HG03571 (cell line): Measurements from ENCODE around the gene F2RL2.

Source experiments
- ATAC-seq: cut with Tn5 transposase; IDR thresholded peaks from one replicate; pipeline ENCODE4 v1.9.1; 2021; ENCODE audit not compliant: unreplicated experiment

The F2RL2 gene

GRCh38 chr5:76622973-76623596, at the start of gene F2RL2:
F2RL2 (minus strand) TSS chr5:76623403; CDS start chr5:76623230, 173 bp downstream.
- no peak for ATAC-seq

DNA sequence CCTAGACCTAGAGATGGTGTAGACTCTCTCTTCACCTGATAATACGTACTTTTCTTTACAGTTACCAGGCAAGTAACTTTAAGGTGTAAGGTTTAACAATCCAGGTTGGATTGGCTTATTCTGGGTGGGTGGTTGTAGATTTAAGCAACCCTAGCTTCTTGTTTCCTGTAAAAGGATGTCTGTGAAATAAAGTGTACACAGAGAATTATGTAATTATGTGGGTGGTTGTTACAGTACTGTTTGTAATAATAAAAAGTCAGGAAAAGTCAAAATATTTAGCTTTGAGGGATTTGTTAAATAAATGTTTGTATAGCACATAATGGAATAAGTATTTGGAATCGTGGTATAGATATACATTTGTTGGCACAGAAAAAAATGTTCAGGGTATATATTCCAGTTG, 49.0 kb upstream of the F2RL2 start:
- no peak for ATAC-seq

DNA sequence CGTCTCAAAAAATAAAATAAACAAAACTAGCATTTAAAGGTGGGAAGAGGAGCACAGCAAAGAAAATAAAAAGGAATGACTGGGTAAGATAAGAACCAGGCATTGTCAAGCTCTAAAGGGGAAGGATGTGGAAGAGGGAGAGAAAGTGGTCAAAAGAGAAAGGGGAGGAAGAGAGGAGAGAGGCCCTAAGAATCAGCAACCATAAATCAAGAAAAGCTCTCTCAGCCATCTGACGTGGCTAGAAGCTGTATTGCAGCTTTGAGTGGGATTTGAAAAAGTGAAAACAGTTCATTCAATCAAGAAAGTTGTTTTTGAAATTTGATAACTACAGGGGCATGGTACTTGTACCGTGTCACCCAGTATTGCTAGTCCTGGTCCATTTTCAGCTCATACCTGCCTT, 47.3 kb upstream of the F2RL2 start:
- no peak for ATAC-seq

DNA sequence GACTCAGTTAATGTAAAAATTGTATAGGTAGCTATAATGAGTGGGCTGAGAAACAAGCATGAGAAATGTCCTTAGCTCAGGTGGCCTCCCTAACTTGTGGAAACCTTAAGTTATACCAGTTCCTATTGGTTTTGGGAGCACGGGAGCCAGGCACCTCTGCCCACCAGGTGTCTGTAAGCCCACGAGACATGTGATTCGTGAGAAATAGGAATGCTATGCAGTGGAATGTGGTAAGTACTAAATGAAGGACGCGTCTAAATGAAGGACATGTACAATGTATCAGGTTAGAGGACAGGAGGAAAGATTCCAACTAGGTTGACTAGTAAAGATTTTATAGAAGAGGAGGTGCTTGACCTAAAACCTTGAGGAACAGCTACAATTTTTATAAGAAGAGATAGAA, 46.0 kb upstream of the F2RL2 start:
- ATAC-seq = no peak

DNA sequence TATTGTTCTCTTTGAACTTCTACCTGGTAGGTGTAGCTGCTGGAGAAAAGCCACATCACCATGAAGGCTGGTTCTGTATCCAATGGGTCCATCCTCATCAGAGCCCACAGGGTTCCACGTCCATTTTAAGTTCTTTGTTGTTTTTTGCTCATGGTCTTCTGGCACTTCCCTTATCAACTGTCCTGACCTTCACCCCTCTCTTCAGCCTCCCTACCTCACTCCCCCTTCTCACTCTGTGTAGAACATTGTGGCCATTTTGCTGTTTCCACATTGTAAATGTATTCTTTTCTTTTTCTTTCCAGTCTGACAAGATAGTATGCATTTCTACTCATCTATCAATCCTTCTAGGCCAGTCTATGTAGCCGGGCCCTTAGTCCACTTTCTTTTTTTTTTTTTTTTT, 44.3 kb upstream of the F2RL2 start:
- ATAC-seq = no peak

DNA sequence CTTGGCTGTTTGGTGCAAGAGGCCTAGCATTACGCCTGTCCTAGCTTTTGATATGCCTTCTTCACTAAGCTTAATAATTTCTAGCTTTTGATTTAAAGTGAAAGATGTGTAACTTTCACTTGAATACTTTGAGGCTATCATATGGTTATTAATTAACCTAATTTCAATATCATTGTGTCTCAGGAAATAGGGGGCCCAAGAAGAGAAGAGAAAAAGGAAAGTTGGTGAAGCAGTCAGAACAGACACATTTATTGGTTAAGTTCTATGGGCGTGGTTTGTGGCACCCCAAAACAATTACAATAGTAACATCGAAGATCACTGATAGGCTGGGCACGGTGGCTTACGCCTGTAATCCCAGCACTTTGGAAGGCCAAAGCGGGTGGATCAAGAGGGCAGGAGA, 40.9 kb upstream of the F2RL2 start:
- peak; percentile 85 for ATAC-seq

GRCh38 chr5:76663573-76663972, 40.4 kb upstream of the F2RL2 start:
- ATAC-seq = no peak

- no peak for ATAC-seq
Observed at GRCh38 chr5:76662521-76662920, 39.3 kb upstream of the F2RL2 start.

GRCh38 chr5:76660360-76660759, 37.2 kb upstream of the F2RL2 start:
- no peak for ATAC-seq

DNA sequence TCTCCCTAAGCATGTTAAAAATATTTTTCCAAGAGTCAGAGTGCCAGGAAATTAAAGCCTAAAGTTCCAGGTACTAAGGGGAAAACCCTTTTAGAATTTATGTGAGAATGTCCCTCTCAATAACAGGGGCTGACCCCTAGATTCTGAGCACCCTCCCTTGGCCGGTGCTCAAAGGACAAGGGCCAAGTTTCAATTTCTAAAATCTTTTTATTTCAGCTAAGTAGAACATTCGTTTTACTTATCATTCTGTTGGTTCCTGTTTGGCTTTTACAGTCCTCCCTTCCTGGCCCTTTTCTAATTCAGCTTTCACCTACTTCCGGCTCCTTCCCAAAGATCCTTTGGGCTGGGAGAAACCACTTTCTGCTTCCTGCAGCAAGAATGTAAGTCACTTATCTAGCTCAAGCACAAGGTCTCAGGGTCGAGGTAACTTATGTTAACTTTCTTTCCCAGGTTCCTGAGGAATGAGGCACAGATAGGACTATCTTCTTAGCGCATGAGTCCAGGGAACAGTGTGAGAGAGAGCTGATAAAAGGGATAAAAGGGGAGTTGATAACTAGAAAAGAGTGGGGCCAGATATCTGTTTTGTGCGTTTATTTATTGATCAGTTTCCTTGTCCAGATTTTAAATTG, 34.6 kb upstream of the F2RL2 start:
- ATAC-seq = no peak

GRCh38 chr5:76657091-76657490, 33.9 kb upstream of the F2RL2 start:
- ATAC-seq = no peak

GRCh38 chr5:76652809-76653414, 29.7 kb upstream of the F2RL2 start:
- no peak for ATAC-seq

DNA sequence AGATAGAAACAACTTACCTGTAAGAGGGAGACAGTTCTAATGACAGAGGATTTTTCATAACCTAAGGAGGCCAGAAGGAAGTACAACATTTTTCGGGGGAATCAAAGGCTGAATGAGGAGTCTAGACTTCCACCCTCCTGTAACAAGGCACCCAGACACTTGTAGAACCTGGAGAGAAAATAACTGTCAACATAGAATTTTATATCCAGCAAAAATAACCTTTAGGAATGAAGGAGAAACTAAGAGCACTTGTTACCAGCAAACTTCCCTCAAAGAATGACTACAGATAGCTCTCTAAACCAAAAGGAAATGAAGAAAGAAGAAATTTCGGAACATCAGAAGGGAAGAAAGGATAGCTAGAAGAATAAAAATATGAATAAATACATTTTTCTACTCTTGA, 25.9 kb upstream of the F2RL2 start:
- ATAC-seq = no peak

DNA sequence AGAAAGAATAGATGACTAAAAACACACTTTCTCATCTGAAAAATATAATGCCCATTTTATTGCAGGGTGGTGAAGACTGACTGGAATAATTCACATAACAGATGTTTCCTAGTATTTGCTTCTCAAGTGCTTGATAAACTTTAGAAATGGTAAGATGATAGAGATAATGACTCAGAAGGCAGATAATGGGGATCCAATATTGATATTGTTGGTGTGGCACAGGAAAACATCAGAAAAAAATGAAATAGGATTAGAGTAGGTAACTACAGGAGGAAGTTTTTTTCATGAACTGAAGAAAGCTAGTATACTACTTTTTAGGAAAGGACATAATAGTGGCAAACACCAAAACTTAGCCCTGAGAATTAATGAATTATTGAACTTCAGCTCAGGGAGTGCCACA, 20.2 kb upstream of the F2RL2 start:
- no peak for ATAC-seq

- no peak for ATAC-seq
Observed at GRCh38 chr5:76642390-76643040, 19.3 kb upstream of the F2RL2 start.

GRCh38 chr5:76641514-76642120, 18.4 kb upstream of the F2RL2 start:
- no peak for ATAC-seq

DNA sequence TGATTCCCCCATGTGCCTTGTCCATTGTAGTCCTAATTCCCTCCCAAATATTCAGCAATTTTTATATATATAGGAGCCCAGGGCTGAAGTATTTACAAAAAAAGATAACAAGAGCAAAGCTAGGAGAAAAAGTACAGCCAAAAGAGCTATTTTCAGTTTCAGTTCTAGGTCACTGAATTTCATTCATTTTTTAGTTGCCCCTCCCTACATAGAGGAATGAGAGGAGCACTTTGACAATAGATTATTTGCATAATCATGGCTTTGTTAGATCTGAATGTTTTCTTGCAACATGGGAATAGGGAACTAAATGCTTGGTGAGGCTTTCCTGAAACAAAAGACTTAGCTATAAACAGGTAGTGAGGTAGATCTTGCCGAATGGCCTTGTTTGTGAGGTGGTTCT, 15.3 kb upstream of the F2RL2 start:
- ATAC-seq = no peak

- no peak for ATAC-seq
Observed at GRCh38 chr5:76637490-76637889, 14.3 kb upstream of the F2RL2 start.

DNA sequence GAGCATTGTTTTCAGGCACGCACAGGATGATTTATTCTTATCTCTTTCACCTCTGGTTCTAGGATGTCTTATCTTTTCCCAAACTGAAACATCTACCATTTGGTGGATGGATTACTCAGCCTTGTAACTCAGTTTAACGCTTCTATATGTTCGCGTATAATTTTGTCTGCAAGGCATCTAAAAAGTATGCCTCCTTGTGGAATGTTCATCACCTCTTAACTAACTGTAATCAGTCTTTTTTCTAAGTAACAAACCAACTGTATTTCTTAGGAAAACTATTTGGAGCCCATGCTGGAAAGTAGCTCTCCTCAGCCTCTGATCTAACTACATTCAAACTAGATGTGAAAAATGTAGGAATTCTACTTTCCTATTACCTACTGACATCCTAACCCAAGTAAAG, 11.5 kb upstream of the F2RL2 start:
- ATAC-seq = no peak

DNA sequence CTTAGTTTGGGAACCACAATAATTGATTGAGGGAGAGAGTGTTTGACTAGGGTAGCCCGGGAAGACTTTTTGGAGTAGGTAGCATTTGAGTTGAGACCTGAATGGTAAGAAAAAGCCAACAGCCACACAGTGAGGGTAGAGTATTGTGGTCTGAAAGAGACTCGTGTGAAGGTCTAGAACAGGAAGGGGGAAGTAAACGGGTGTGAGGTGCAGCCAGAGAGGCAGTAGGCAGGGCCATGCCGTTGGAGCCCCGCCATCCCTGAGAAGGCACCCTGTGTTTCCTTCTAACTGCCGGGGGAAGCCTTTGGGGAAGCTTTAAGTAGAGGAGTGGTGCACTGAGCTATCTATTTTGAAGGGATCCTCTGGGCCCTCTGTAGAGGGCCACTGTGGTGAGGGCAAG, 3.5 kb upstream of the F2RL2 start:
- no peak for ATAC-seq

DNA sequence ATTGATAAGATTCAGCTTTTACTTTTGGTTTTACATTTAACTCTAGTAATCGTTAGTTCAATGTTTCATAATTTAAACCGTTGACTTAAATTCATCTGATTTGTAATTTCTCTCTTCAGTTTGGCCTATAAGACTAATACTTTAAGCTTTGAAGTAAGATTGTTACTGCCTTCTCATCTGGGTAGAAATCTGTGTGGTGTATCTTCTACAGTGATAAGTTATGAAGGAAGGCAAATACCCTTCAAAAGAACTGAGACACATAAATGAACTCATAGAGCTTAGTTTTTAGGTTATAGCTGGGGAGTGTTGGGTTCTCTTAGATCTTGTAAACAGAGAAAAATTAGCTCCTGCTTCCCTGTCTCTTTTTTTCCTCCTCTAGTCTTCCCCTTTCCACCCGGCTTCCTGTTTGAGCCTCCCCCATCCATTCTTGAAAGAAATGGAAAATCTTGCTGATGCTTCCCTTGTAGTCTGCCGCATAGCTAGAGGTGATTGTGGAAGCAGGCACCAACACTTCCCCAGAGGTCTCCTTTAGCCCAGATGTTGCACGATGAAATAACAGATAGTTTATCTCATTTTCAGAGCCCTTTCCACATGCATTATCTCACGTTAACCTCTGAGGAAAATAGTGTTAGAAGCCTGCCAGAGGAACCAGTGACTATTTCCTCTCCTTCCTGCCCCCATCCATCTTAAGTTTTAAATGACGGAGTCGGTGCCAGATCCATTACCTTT, 2.0 kb upstream of the F2RL2 start:
- no peak for ATAC-seq
